ENCODE measurements around the gene MGAT5.

Gene MGAT5

GRCh38 chr2:134304394-134305108 is 50.7 kb downstream of the MGAT5 start:
- no peak for DNase-seq (ENCODE audit: low spot score)

- no peak for DNase-seq (ENCODE audit: low spot score)
These were observed 51.2 kb downstream of the MGAT5 start for GRCh38 chr2:134305109-134305491.

- DNase-seq (ENCODE audit: low spot score) = no peak
These were observed 52.6 kb downstream of the MGAT5 start for GRCh38 chr2:134306521-134306920.

GRCh38 chr2:134307334-134307733 is 53.5 kb downstream of the MGAT5 start:
- DNase-seq (ENCODE audit: low spot score) = no peak

- DNase-seq (ENCODE audit: low spot score) = no peak
These were observed 54.9 kb downstream of the MGAT5 start for GRCh38 chr2:134308474-134309385.

- no peak for DNase-seq (ENCODE audit: low spot score)
These were observed 56.5 kb downstream of the MGAT5 start for GRCh38 chr2:134310107-134311079.

GRCh38 chr2:134312482-134312881 is 58.6 kb downstream of the MGAT5 start:
- DNase-seq (ENCODE audit: low spot score) = no peak

GRCh38 chr2:134314202-134314601 is 60.3 kb downstream of the MGAT5 start:
- DNase-seq (ENCODE audit: low spot score) = no peak

GRCh38 chr2:134314681-134315368 is 61.0 kb downstream of the MGAT5 start:
- no peak for DNase-seq (ENCODE audit: low spot score)

- no peak for DNase-seq (ENCODE audit: low spot score)
These were observed 61.6 kb downstream of the MGAT5 start for GRCh38 chr2:134315471-134315870.

- no peak for DNase-seq (ENCODE audit: low spot score)
These were observed 65.9 kb downstream of the MGAT5 start for GRCh38 chr2:134319596-134320254.

GRCh38 chr2:134320930-134321329 is 67.1 kb downstream of the MGAT5 start:
- DNase-seq (ENCODE audit: low spot score) = no peak

- DNase-seq (ENCODE audit: low spot score) = no peak
These were observed 69.9 kb downstream of the MGAT5 start for GRCh38 chr2:134323777-134324176.

GRCh38 chr2:134324430-134324829 is 70.6 kb downstream of the MGAT5 start:
- DNase-seq (ENCODE audit: low spot score) = no peak

GRCh38 chr2:134324947-134325346 is 71.1 kb downstream of the MGAT5 start:
- no peak for DNase-seq (ENCODE audit: low spot score)

GRCh38 chr2:134325696-134326095 is 71.8 kb downstream of the MGAT5 start:
- DNase-seq (ENCODE audit: low spot score) = no peak

GRCh38 chr2:134327367-134327766 is 73.5 kb downstream of the MGAT5 start:
- no peak for DNase-seq (ENCODE audit: low spot score)

- no peak for DNase-seq (ENCODE audit: low spot score)
These were observed 77.2 kb downstream of the MGAT5 start for GRCh38 chr2:134331081-134331480.

- DNase-seq (ENCODE audit: low spot score) = no peak
These were observed 79.8 kb downstream of the MGAT5 start for GRCh38 chr2:134333646-134334189.

GRCh38 chr2:134334542-134335353 is 80.9 kb downstream of the MGAT5 start:
- no peak for DNase-seq (ENCODE audit: low spot score)
